A673 (cell line): ENCODE measurements around the gene SPEG.

Experiments
- CTCF ChIP-seq: fragments of 300-800, 200-600 bp; sonication (generic); conservative IDR thresholded peaks from 2 replicates; pipeline ENCODE4 v1.5.1; 2017; ENCODE audit warnings: low read depth, mild to moderate bottlenecking, antibody characterized with exemption, low read length, moderate library complexity, mixed read lengths
- EZH2 ChIP-seq: fragments of 200-600 bp; sonication (generic); IDR thresholded peaks from 2 replicates; pipeline ENCODE4 v1.6.1; 2017; ENCODE audit warnings: borderline replicate concordance, low read depth, mild to moderate bottlenecking, mixed read lengths, antibody characterized with exemption, low read length; ENCODE audit not compliant: poor library complexity, severe bottlenecking

DNA sequence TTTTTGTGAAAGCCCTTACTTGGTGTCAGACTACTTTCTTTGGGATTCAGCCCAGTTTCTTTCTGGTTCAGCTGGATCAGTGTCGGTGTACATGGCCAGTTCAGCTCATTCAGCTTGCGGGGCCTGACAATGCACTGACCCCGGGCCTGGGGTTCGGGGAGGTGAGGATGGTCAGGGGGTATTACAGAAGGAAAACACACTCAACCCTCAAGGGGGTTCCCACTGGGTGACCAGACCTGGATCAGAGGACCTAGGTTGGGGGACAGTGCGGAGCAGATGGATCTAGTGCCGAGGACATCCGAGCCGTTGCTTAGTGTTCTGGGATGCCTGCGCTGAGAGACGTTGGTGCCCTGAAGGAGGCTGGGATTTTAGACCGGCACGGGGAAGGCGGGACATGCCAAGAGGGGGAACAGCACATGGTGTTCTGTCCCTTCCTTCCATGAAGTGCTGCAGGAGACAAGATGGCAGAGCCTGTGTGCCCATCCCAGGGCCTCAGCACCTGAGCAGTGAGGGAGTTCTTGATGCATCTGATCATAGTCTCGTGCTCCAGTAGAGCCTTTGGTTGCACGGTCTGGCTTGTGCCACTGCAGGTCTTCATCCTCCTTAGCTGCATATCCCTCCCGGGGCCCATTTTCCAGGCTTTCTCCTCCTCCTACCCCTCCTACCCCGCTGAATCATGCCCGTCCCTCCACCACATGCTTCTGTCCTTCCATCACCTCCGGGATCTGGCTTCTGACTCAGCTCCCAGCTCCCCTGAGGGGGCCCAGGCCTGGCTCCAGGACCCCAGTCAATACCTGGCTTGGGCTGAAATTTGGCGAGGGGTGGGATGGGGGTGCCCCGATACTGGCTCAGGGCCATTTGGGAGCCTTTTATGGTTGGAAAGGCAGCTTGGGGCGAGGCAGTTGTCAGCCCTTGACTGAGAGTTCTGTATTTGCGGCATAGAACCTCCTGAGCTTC, 18.0 kb downstream of the SPEG start:
- TF ChIP-seq EZH2 (no peak), CTCF (no peak)
